Vagina (tissue), 2 donors: ENCODE results near the gene SLC26A4. TPM values are rescaled to one million over a fixed set of nuclear protein-coding genes. Genes with fewer than 3 reads are reported as not detected.

Source experiments
- DNase-seq, 2 donors: peaks; one replicate each; pipeline ENCODE4 v3.0.0-alpha.2; 2017; ENCODE audit errors: extremely low spot score in 2 of 2
- H3K27ac ChIP-seq: fragments of 200-600 bp; sonication (generic); one replicate; pipeline ENCODE4 v1.5.1; 2019
- H3K27me3 ChIP-seq: fragments of 200-600 bp; sonication (generic); one replicate; pipeline ENCODE4 v1.5.1; 2019
- H3K36me3 ChIP-seq, 2 donors: fragments of 200-600 bp; sonication (generic); one replicate each; pipeline ENCODE4 v1.5.1; 2017 to 2019
- H3K4me1 ChIP-seq: fragments of 200-600 bp; sonication (generic); one replicate; pipeline ENCODE4 v1.5.1; 2019
- H3K4me3 ChIP-seq, 2 donors: fragments of 200-600 bp; sonication (generic); 1 replicate in 1 of 2; 2 replicates in 1 of 2; pipeline ENCODE4 v1.5.1; 2016 to 2019
- H3K9me3 ChIP-seq: fragments of 200-600 bp; sonication (generic); one replicate; pipeline ENCODE4 v1.5.1; 2019
- POLR2A ChIP-seq, 2 donors: fragments of 450-650 bp; IDR thresholded peaks; one replicate each; pipeline ENCODE4 v1.6.1; 2017; ENCODE audit warnings: antibody characterized with exemption in 2 of 2, mild to moderate bottlenecking in 2 of 2, moderate library complexity in 2 of 2
- POLR2AphosphoS5 ChIP-seq, 2 donors: sonication (generic); formaldehyde crosslinking; IDR thresholded peaks; one replicate each; pipeline ENCODE4 v1.9.0; 2017; ENCODE audit warnings: antibody characterized with exemption in 2 of 2, mild to moderate bottlenecking in 2 of 2, low read depth in 1 of 2; ENCODE audit not compliant: insufficient read depth in 1 of 2
- intact Hi-C: fragments of 100-400 bp; cut with DNase I; formaldehyde crosslinking; loops from one replicate; pipeline ENCODE4 v1.15.1; 2023
- total RNA-seq: library from RNA; depleted of rRNA; stranded (reverse); fragments of >200 nt; gene quantifications from one replicate; pipeline ENCODE4 v1.2.3, GENCODE V29; 2016
- TF ChIP-seq, protein P1 (sequence below), 3 experiments: fragments of 450-650 bp in 2 of 3; fragments of 200-600 bp in 1 of 3; sonication (generic) in 1 of 3; IDR thresholded peaks; one replicate each; pipeline ENCODE4 v1.5.1; 2017 to 2019; ENCODE audit warnings: antibody characterized with exemption in 3 of 3, mild to moderate bottlenecking in 2 of 3, moderate library complexity in 2 of 3

SLC26A4 gene
- total RNA-seq, 1 donor from 2014 or later, result not detected

DNA sequence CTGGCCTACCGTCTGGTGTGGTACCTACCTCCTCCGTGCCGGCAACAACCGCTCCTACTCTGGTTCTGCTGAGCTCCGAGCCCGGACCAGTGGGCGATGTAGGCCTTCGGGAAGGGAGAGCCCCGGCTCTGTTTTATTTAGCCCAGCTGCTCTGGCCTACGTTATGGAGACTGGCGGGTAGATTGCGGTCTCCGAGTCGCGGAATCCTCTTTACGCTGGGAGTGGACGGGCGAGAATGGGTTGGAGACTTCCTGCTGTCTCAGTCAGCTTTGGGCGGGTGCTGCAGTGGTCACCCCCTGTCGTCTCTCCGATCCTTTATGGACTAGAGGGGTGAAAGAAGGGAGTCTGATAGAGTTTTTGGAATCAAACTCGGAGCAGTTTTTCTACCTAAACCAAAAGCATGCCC lies 83.7 kb downstream of the SLC26A4 start:
- Histone ChIP-seq H3K27me3 (no peaks in the 10 kb centered on the region), H3K4me1 (peaks cover 52% of the 10 kb centered on the region), H3K4me3 (peak overlapping the region; percentile 72 to 94), H3K27ac (peak overlapping the region; percentile 91), H3K36me3 (peaks cover 0 to 5% of the 10 kb centered on the region in 2 donors), H3K9me3 (no peaks in the 10 kb centered on the region)
- intact Hi-C loops, result no loop called here
- TF ChIP-seq, protein P1, sequence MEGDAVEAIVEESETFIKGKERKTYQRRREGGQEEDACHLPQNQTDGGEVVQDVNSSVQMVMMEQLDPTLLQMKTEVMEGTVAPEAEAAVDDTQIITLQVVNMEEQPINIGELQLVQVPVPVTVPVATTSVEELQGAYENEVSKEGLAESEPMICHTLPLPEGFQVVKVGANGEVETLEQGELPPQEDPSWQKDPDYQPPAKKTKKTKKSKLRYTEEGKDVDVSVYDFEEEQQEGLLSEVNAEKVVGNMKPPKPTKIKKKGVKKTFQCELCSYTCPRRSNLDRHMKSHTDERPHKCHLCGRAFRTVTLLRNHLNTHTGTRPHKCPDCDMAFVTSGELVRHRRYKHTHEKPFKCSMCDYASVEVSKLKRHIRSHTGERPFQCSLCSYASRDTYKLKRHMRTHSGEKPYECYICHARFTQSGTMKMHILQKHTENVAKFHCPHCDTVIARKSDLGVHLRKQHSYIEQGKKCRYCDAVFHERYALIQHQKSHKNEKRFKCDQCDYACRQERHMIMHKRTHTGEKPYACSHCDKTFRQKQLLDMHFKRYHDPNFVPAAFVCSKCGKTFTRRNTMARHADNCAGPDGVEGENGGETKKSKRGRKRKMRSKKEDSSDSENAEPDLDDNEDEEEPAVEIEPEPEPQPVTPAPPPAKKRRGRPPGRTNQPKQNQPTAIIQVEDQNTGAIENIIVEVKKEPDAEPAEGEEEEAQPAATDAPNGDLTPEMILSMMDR (IDR thresholded peaks at IDR 0.05), result no peak
- no peak for TF ChIP-seq POLR2A (IDR thresholded peaks at IDR 0.05)
- TF ChIP-seq POLR2AphosphoS5 (IDR thresholded peaks at IDR 0.05; ENCODE audit: insufficient read depth in 1 of 2, low read depth in 1 of 2), result no peak
- no peak for DNase-seq

DNA sequence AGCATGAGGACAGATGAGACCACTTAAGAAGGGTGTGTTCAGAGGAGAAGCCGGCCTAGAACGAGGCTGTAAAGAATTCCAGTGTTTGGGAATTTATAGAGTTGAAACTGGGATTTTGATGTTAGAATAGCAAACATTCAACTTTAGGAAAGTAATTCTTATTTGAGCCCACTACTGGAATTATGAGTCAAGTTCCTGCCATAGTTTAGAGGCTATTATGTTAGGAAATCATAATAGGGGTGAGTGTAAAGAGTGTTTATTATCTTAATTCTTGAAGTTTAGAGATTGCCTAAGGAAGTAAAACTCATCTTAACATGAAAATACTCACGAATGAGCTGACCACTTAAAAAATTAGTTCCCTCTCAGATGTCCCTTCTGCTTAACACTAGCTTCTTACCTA lies 85.4 kb downstream of the SLC26A4 start:
- intact Hi-C loops, result no loop called here
- Histone ChIP-seq H3K27ac (no peak overlapping the region), H3K27me3 (no peaks in the 10 kb centered on the region), H3K36me3 (peaks cover 0 to 13% of the 10 kb centered on the region in 2 donors), H3K4me1 (peaks cover 52% of the 10 kb centered on the region), H3K9me3 (no peaks in the 10 kb centered on the region), H3K4me3 (no peak overlapping the region)
- TF ChIP-seq POLR2AphosphoS5 (IDR thresholded peaks at IDR 0.05; ENCODE audit: insufficient read depth in 1 of 2, low read depth in 1 of 2), result no peak
- TF ChIP-seq POLR2A (IDR thresholded peaks at IDR 0.05), result no peak
- TF ChIP-seq, protein P1 (IDR thresholded peaks at IDR 0.05), result no peak
- no peak for DNase-seq

DNA sequence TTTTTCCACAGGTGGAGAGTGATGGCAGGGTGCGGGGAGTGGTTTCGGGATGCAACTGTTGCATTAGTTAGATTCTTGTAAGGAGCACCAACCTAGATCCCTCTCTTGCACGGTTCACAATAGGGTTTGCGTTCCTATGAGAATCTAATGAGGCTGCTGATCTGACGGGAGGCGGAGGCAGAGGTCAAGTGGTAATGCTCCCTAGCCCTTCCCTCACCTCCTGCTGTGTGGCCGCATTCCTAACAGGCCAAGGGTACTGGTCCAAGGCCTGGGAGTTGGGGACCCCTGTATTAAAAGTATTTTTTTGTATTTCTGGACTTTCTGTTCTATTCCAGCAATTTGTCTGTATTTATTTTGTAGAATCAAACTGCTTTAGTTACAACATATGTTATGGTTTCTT lies 90.5 kb downstream of the SLC26A4 start:
- Histone ChIP-seq H3K4me3 (no peak overlapping the region), H3K4me1 (peaks cover 29% of the 10 kb centered on the region), H3K27me3 (no peaks in the 10 kb centered on the region), H3K9me3 (no peaks in the 10 kb centered on the region), H3K27ac (no peak overlapping the region), H3K36me3 (peaks cover 0 to 44% of the 10 kb centered on the region in 2 donors)
- no peak for TF ChIP-seq POLR2AphosphoS5 (IDR thresholded peaks at IDR 0.05; ENCODE audit: insufficient read depth in 1 of 2, low read depth in 1 of 2)
- TF ChIP-seq, protein P1 (IDR thresholded peaks at IDR 0.05), result no peak
- TF ChIP-seq POLR2A (IDR thresholded peaks at IDR 0.05), result no peak
- intact Hi-C loops, result no loop called here
- DNase-seq, result no peak

DNA sequence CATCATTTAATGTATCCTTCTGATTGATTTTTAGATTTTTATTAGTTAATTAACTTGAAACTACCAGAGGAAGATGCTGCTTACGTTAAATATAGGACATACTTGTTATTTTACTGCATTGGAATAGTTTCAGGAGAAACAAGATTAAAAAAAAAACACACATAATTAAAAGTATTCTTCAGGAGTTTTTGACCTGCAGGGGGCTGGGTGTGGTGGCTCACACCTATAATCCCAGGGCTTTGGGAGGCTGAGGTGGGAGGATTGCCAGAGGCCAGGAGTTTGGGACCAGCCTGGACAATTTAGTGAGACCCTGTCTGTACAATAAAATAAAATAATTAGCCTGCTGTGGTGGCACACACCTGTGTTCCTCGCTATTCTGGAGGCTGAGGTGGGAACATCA lies 94.0 kb downstream of the SLC26A4 start:
- Histone ChIP-seq H3K36me3 (peaks cover 0 to 64% of the 10 kb centered on the region in 2 donors), H3K27me3 (no peaks in the 10 kb centered on the region), H3K4me1 (no peaks in the 10 kb centered on the region), H3K27ac (no peak overlapping the region), H3K9me3 (no peaks in the 10 kb centered on the region), H3K4me3 (no peak overlapping the region)
- intact Hi-C loops, result no loop called here
- TF ChIP-seq POLR2AphosphoS5 (IDR thresholded peaks at IDR 0.05; ENCODE audit: insufficient read depth in 1 of 2, low read depth in 1 of 2) (no peak), POLR2A (IDR thresholded peaks at IDR 0.05) (no peak)
- TF ChIP-seq, protein P1 (IDR thresholded peaks at IDR 0.05), result no peak
- DNase-seq, result no peak

DNA sequence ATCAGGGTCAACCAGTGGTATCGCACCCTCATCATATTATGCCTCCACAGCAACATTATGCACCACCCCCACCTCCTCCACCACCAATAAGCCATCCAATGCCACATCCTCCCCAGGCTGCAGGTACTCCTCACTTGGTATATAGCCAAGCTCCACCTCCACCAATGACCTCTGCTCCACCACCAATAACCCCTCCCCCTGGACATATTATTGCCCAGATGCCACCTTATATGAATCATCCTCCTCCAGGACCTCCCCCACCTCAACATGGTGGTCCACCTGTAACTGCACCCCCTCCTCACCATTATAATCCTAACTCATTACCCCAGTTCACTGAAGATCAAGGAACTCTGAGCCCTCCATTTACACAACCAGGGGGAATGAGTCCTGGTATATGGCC lies 98.0 kb downstream of the SLC26A4 start:
- H3K4me1 ChIP-seq, result no peaks in the 10 kb centered on the region
- H3K27ac ChIP-seq, result no peak overlapping the region
- H3K4me3 ChIP-seq, result no peak overlapping the region
- intact Hi-C loops, result no loop called here
- peaks cover 0 to 41% of the 10 kb centered on the region in 2 donors for H3K36me3 ChIP-seq
- no peaks in the 10 kb centered on the region for H3K27me3 ChIP-seq
- TF ChIP-seq, protein P1 (IDR thresholded peaks at IDR 0.05), result no peak
- TF ChIP-seq POLR2A (IDR thresholded peaks at IDR 0.05), result no peak
- no peak for TF ChIP-seq POLR2AphosphoS5 (IDR thresholded peaks at IDR 0.05; ENCODE audit: insufficient read depth in 1 of 2, low read depth in 1 of 2)
- no peaks in the 10 kb centered on the region for H3K9me3 ChIP-seq
- DNase-seq, result no peak
